DOHH2 (cell line): ENCODE data around the gene SYT14.

ENCODE experiments used
- EZH2phosphoT487 ChIP-seq: fragments of 200-600 bp; sonication (generic); IDR thresholded peaks from 2 replicates; pipeline ENCODE4 v1.6.1; 2017; ENCODE audit warnings: borderline replicate concordance, mild to moderate bottlenecking, antibody characterized with exemption, low read length, moderate library complexity, mixed read lengths
- TF ChIP-seq, protein P1 (sequence below): fragments of 200-600 bp; sonication (generic); IDR thresholded peaks from one replicate; pipeline ENCODE4 v1.5.1; 2014; ENCODE audit warnings: antibody characterized with exemption, mild to moderate bottlenecking, low read depth, low read length; ENCODE audit not compliant: poor library complexity, severe bottlenecking

DNA sequence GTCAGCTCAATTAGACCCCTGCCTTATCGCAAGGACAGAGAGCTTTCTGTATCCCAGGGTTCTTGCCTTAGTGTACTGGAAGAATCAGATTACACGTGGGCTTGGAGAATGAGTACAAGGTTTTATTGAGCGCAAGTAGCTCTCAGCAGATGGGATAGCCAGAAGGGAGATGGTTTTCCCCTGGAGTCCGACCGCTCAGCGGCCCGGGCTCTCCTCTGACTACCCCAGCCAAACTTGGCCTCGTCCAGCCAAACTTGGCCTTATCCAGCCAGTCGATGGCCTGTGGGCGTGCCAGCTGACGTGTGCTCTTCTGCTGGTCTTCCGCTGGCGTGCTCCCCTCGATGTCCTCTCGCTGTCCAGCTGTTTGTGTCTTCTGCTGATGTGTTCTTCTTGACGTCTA lies 136.9 kb downstream of the SYT14 start:
- TF ChIP-seq, protein P1, sequence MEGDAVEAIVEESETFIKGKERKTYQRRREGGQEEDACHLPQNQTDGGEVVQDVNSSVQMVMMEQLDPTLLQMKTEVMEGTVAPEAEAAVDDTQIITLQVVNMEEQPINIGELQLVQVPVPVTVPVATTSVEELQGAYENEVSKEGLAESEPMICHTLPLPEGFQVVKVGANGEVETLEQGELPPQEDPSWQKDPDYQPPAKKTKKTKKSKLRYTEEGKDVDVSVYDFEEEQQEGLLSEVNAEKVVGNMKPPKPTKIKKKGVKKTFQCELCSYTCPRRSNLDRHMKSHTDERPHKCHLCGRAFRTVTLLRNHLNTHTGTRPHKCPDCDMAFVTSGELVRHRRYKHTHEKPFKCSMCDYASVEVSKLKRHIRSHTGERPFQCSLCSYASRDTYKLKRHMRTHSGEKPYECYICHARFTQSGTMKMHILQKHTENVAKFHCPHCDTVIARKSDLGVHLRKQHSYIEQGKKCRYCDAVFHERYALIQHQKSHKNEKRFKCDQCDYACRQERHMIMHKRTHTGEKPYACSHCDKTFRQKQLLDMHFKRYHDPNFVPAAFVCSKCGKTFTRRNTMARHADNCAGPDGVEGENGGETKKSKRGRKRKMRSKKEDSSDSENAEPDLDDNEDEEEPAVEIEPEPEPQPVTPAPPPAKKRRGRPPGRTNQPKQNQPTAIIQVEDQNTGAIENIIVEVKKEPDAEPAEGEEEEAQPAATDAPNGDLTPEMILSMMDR = no peak
- TF ChIP-seq EZH2phosphoT487 = no peak
